A673 (cell line): ENCODE measurements around the gene TMEM72. TPM values are rescaled to one million over a fixed set of nuclear protein-coding genes. Genes with fewer than 3 reads are reported as not detected.
A peak's percentile ranks its signal among the peaks of the same experiment; 100 is the strongest.

Experiments
- BruUV-seq: library from RNA; stranded (reverse); fragments of 400-500 nt; replicated peaks from 2 replicates; lab custom pipeline; 2021; lab: Mats Ljungman, UMichigan
- CTCF ChIA-PET: fragments of 300-600 bp; sonication (Branson Sonifier 250); formaldehyde crosslinking; loops from one replicate; lab custom pipeline; 2022; ENCODE audit warnings: antibody characterized with exemption; lab: Charles Lee
- POLR2A ChIA-PET: fragments of 300-600 bp; sonication (Branson Sonifier 250); formaldehyde crosslinking; loops from one replicate; lab custom pipeline; 2022; ENCODE audit warnings: antibody characterized with exemption; ENCODE audit not compliant: low non-redundant PET; lab: Charles Lee
- DNase-seq: peaks from one replicate; pipeline ENCODE4 v3.0.0-alpha.2; 2015; ENCODE audit warnings: low spot score
- H3K27ac ChIP-seq: fragments of 200-600 bp; sonication (generic); 2 replicates; pipeline ENCODE4 v1.5.1; 2016; ENCODE audit warnings: mixed run types, low read depth, mild to moderate bottlenecking, mixed read lengths, antibody characterized with exemption, low read length; ENCODE audit not compliant: poor library complexity, severe bottlenecking
- H3K27me3 ChIP-seq: fragments of 200-600 bp; sonication (generic); replicated peaks from 2 replicates; pipeline ENCODE4 v1.6.1; 2017; ENCODE audit warnings: mixed run types, low read depth, mild to moderate bottlenecking, mixed read lengths, antibody characterized with exemption, low read length; ENCODE audit not compliant: insufficient read depth, poor library complexity
- H3K36me3 ChIP-seq: fragments of 200-600 bp; sonication (generic); 2 replicates; pipeline ENCODE4 v1.6.1; 2016; ENCODE audit warnings: mixed run types, mild to moderate bottlenecking, mixed read lengths, antibody characterized with exemption, low read length; ENCODE audit not compliant: insufficient read depth, poor library complexity, severe bottlenecking
- H3K4me1 ChIP-seq: fragments of 200-600 bp; sonication (generic); 2 replicates; pipeline ENCODE4 v1.6.1; 2017; ENCODE audit warnings: mixed run types, mild to moderate bottlenecking, mixed read lengths, antibody characterized with exemption, low read length; ENCODE audit not compliant: insufficient read depth, poor library complexity, severe bottlenecking
- H3K4me3 ChIP-seq: fragments of 200-600 bp; sonication (generic); 2 replicates; pipeline ENCODE4 v1.5.1; 2016; ENCODE audit warnings: low read depth, mixed run types, mild to moderate bottlenecking, mixed read lengths, low read length; ENCODE audit not compliant: poor library complexity, severe bottlenecking
- H3K9me3 ChIP-seq: fragments of 200-600 bp; sonication (generic); 2 replicates; pipeline ENCODE4 v1.6.1; 2016; ENCODE audit warnings: mixed run types, low read depth, mild to moderate bottlenecking, mixed read lengths, antibody characterized with exemption, low read length; ENCODE audit not compliant: poor library complexity, severe bottlenecking
- EZH2 ChIP-seq: fragments of 200-600 bp; sonication (generic); IDR thresholded peaks from 2 replicates; pipeline ENCODE4 v1.6.1; 2017; ENCODE audit warnings: borderline replicate concordance, low read depth, mild to moderate bottlenecking, mixed read lengths, antibody characterized with exemption, low read length; ENCODE audit not compliant: poor library complexity, severe bottlenecking
- intact Hi-C: fragments of 100-400 bp; cut with micrococcal nuclease; formaldehyde crosslinking; loops from one replicate; pipeline ENCODE4 v1.10.0; 2022; ENCODE audit not compliant: unreplicated experiment
- total RNA-seq: library from RNA; stranded (reverse); gene quantifications from 2 replicates; pipeline ENCODE4 v1.2.3, GENCODE V29; 2021
- TF ChIP-seq, protein P1 (sequence below): fragments of 300-800, 200-600 bp; sonication (generic); conservative IDR thresholded peaks from 2 replicates; pipeline ENCODE4 v1.5.1; 2017; ENCODE audit warnings: low read depth, mild to moderate bottlenecking, antibody characterized with exemption, low read length, moderate library complexity, mixed read lengths

The TMEM72 gene
- total RNA-seq, 1 experiment from 2014 or later = 0.80 TPM

- no TSS peak for BruUV-seq
- CTCF ChIA-PET = interaction anchor here (1.2 kb wide), 1 partner anchor 10 kb away, joined by 3 read pairs; no protein-coding TSS in a partner anchor
- no peaks in the 10 kb centered on the region for H3K9me3 ChIP-seq
- H3K4me1 ChIP-seq = peaks cover 27% of the 10 kb centered on the region
- peak overlapping the region; percentile 50 for H3K4me3 ChIP-seq
- TF ChIP-seq, protein P1, sequence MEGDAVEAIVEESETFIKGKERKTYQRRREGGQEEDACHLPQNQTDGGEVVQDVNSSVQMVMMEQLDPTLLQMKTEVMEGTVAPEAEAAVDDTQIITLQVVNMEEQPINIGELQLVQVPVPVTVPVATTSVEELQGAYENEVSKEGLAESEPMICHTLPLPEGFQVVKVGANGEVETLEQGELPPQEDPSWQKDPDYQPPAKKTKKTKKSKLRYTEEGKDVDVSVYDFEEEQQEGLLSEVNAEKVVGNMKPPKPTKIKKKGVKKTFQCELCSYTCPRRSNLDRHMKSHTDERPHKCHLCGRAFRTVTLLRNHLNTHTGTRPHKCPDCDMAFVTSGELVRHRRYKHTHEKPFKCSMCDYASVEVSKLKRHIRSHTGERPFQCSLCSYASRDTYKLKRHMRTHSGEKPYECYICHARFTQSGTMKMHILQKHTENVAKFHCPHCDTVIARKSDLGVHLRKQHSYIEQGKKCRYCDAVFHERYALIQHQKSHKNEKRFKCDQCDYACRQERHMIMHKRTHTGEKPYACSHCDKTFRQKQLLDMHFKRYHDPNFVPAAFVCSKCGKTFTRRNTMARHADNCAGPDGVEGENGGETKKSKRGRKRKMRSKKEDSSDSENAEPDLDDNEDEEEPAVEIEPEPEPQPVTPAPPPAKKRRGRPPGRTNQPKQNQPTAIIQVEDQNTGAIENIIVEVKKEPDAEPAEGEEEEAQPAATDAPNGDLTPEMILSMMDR = no peak
- TF ChIP-seq EZH2 = no peak
- H3K36me3 ChIP-seq = no peaks in the 10 kb centered on the region
- intact Hi-C loops = loop anchor here (10.0 kb wide), 1 partner anchor 1299 kb away; no protein-coding TSS in a partner anchor
- no peak for DNase-seq
- peak overlapping the region; percentile 65 for H3K27ac ChIP-seq
- no peaks in the 10 kb centered on the region for H3K27me3 ChIP-seq
- POLR2A ChIA-PET = no interaction called here
Observed at GRCh38 chr10:44974082-44974627, 63.0 kb downstream of the TMEM72 start.

- Histone ChIP-seq H3K9me3 (no peaks in the 10 kb centered on the region), H3K4me1 (peaks cover 31% of the 10 kb centered on the region), H3K27ac (peak overlapping the region; percentile 65), H3K36me3 (no peaks in the 10 kb centered on the region), H3K4me3 (peak overlapping the region; percentile 50), H3K27me3 (no peaks in the 10 kb centered on the region)
- no TSS peak for BruUV-seq
- ChIA-PET POLR2A (no interaction called here), CTCF (interaction anchor here (0.9 kb wide), 1 partner anchor 64 kb away, joined by 4 read pairs; no protein-coding TSS in a partner anchor)
- no peak for TF ChIP-seq EZH2
- TF ChIP-seq, protein P1 = peak; percentile 76
- peak; percentile 68 for DNase-seq
- intact Hi-C loops = loop anchor here (5.0 to 10.0 kb wide), 2 partner anchors 43 to 1300 kb away; no protein-coding TSS in a partner anchor
Observed at GRCh38 chr10:44974628-44975430, 63.7 kb downstream of the TMEM72 start.

GRCh38 chr10:44975431-44976331 lies 64.5 kb downstream of the TMEM72 start:
- Histone ChIP-seq H3K4me3 (no peak overlapping the region), H3K27me3 (no peaks in the 10 kb centered on the region), H3K9me3 (no peaks in the 10 kb centered on the region), H3K4me1 (peaks cover 31% of the 10 kb centered on the region), H3K36me3 (no peaks in the 10 kb centered on the region), H3K27ac (no peak overlapping the region)
- ChIA-PET CTCF (interaction anchor here (0.5 to 1.0 kb wide), 5 partner anchors 43 to 1354 kb away, joined by 3 to 10 read pairs (median 4); no protein-coding TSS in a partner anchor), POLR2A (no interaction called here)
- peak; percentile 50 for DNase-seq
- intact Hi-C loops = loop anchor here (5.0 to 10.0 kb wide), 2 partner anchors 43 to 1301 kb away; no protein-coding TSS in a partner anchor
- BruUV-seq = no TSS peak
- TF ChIP-seq, protein P1 = no peak
- TF ChIP-seq EZH2 = no peak
